GM19468 (cell line): ENCODE measurements around the gene ZNF367.
"Not testable (repeated sequence)": the region's sequence is repeated elsewhere in the genome, so short reads cannot be mapped to it uniquely, and the experiment has no call there.

Experiments
- ATAC-seq: cut with Tn5 transposase; IDR thresholded peaks from one replicate; pipeline ENCODE4 v1.9.1; 2021; ENCODE audit warnings: mild to moderate bottlenecking, moderate library complexity, moderate number of reproducible peaks; ENCODE audit not compliant: unreplicated experiment; ENCODE audit errors: extremely low read depth

ZNF367 gene

DNA sequence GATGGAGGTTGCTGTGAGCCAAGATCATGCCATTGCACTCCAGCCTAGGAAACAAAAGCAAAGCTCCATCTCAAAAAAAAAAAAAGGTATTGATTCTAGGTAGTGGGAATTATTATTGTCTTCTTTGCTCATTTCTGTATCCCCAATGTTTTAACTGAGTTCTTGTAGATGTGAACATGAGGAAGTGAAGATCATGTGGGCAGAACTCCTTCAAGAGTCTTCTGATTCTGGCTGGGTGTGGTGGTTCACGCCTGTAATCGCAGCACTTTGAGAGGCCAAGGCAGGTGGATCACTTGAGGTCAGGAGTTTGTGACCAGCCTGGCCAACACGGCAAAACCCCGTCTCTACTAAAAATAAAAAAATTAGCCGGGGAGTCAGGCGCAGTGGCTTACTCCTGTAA lies 42.7 kb downstream of the ZNF367 start:
- not testable (repeated sequence) for ATAC-seq

DNA sequence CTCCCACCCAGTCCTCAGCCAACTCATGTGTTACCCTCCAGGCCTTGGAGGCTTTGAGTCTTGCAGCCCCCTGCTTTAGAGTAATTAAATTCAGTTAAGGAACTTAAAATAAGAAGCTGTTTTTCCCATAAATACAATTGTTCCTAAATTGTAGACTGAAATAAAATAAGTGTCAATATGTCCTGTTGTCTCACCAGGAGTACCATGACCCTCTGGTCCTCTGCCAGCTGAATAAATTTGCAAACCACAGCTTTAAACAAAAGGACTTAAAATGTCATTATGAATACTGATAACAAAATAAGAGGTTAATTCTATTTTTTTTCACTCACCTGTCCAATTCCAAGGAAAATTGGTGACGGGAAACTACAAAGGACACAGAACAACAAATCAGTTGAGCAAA lies 50.2 kb downstream of the ZNF367 start:
- no peak for ATAC-seq

- ATAC-seq: no peak
Observed at GRCh38 chr9:96363175-96363967, 54.8 kb downstream of the ZNF367 start.

DNA sequence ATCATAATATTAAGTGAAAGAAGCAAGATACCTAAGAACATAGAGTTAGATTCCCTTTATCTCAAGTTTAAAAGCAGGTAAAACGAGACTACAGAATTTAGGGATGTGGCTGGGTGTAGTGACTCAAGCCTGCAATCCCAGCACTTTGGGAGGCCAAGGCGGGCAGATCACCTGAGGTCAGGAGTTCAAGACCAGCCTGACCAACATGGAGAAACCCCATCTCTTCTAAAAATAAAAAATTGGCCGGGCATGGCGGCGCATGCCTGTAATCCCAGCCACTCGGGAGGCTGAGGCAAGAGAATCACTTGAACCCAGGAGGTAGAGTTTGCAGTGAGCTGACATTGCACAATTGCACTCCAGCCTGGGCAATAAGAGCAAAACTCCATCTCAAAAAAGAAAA lies 56.1 kb downstream of the ZNF367 start:
- ATAC-seq: not testable (repeated sequence)

GRCh38 chr9:96361668-96362067 lies 56.5 kb downstream of the ZNF367 start:
- no peak for ATAC-seq

- ATAC-seq: no peak
Observed at GRCh38 chr9:96360976-96361375, 57.2 kb downstream of the ZNF367 start.

DNA sequence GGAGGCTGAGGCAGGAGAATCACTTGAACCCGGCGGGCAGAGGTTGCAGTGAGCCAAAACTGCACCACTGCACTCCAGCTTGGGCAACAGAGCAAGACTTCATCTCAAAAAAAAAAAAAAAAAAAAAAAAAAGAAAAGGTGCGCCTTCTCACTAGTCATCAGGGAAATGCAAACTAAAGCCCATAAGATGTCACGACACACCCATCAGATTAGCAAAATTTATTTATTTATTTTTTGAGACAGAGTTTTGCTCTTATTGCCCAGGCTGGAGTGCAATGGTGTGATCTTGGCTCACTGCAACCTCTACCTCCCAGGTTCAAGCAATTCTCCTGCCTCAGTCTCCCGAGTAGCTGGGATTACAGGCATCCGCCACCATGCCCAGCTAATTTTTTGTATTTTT lies 57.6 kb downstream of the ZNF367 start:
- not testable (repeated sequence) for ATAC-seq

DNA sequence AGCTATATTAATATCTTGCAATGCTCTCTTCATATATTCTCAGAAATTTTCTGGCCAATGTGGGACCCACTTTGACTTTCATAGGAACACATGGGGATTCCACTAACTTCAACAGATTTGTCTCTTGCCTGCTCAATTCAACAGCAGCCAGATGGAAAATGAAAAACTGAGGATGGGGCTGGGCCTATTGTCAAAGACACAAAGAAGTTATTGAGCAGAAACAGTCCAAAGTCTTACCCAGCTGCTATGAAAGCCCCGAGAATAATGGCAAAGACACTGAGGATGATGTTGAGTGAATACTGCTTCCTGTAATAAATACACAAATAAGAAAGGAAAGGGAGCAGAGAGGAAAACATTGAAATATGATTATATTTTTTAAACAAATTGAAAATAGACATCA lies 67.3 kb downstream of the ZNF367 start:
- no peak for ATAC-seq

- no peak for ATAC-seq
Observed at GRCh38 chr9:96348261-96348660, 69.9 kb downstream of the ZNF367 start.

DNA sequence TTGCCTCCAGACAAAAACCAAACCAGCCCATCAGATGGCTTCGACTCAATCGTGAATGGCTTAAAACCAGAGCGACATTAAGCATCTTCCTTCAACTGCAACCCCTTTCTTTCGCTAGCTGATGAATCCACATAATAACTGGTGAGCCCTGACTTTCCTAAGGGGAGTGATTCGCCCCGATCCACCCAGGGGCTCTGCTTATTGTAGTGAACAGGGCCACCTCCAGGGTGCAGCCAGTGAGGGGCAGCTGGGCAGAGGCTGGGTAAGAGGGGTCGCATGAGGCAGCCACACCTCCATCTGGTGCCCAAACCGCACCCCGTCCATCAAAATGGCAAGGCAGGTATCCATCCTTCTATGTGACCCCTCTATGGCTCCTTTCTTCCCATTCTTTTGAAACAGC lies 72.6 kb downstream of the ZNF367 start:
- ATAC-seq: no peak

- ATAC-seq: no peak
Observed at GRCh38 chr9:96344458-96345180, 73.6 kb downstream of the ZNF367 start.

GRCh38 chr9:96343515-96344360 lies 74.4 kb downstream of the ZNF367 start:
- no peak for ATAC-seq

DNA sequence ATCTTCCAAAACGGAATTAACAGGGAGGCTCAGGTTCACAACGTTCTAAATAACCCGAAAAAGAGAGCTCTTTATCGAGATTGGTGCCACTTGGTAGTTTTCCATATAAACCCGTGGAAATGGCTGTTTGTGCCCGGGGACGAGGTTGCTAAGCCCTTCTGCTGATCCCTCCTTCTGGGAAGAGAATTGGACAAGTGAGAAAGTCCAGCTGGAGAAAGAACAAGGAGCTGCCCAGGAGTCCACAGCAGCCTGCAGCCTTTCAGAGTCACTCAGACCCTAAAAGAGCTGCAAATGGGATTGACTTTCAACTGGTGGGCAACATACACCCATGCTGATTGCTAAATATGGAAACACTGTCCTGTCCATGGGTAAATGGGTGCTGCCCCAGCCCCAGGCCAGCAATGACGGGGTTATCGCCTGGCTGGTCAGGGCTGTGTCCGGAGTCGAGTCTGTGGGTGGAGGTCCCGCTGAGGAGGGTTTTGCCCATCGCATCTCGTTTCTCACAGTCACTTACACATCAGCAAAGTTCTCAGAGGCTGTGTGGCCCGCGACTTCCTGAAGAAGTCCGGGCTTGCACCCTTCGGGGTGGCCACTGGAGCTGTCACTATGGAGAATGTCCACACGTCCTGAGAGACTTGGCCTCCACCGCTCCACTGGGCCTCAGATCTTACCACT lies 75.5 kb downstream of the ZNF367 start:
- no peak for ATAC-seq

GRCh38 chr9:96340707-96341106 lies 77.5 kb downstream of the ZNF367 start:
- no peak for ATAC-seq

- no peak for ATAC-seq
Observed at GRCh38 chr9:96338299-96338698, 79.9 kb downstream of the ZNF367 start.
